ENCODE measurements around the gene HSPA1L.
"Not testable (repeated sequence)": the region's sequence is repeated elsewhere in the genome, so short reads cannot be mapped to it uniquely, and the experiment has no call there.

HSPA1L gene

DNA sequence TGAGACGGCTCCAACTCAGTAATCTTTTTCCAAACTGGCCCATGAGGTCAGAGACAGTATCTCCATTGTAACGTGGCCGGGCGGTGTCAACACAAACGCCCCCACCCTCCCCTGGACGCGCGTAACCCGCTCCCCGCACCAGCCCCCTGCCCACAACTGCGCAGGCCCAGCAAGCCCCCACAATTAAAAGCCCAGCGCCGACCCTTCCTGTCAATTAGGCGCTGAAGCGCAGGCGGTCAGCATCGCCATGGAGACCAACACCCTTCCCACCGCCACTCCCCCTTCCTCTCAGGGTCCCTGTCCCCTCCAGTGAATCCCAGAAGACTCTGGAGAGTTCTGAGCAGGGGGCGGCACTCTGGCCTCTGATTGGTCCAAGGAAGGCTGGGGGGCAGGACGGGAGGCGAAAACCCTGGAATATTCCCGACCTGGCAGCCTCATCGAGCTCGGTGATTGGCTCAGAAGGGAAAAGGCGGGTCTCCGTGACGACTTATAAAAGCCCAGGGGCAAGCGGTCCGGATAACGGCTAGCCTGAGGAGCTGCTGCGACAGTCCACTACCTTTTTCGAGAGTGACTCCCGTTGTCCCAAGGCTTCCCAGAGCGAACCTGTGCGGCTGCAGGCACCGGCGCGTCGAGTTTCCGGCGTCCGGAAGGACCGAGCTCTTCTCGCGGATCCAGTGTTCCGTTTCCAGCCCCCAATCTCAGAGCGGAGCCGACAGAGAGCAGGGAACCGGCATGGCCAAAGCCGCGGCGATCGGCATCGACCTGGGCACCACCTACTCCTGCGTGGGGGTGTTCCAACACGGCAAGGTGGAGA is at the start of gene HSPA1L, which contains the start of gene HSPA1A:
Gene HSPA1L (minus strand): TSS at position 259 of the 814 bp plus-strand sequence. CDS start 3,311 bp downstream, outside the sequence.
Gene HSPA1A (plus strand): TSS at position 519 of the 814 bp plus-strand sequence. CDS start 214 bp downstream, at position 733.
- DNase-seq: peak; percentile 76
- peak within 1 kb of the TSS; percentile 98 for H3K27ac Mint-ChIP-seq
- H3K36me3 Mint-ChIP-seq (ENCODE audit: low read depth): peaks cover 19% of the 10 kb centered on the region
- H3K9me3 Mint-ChIP-seq: no peaks in the 10 kb centered on the region
- H3K4me1 Mint-ChIP-seq (ENCODE audit: low read depth): peaks cover 66% of the 10 kb centered on the region
- peak within 1 kb of the TSS; percentile 83 for H3K4me3 Mint-ChIP-seq
- H3K27me3 Mint-ChIP-seq: no peaks in the 10 kb centered on the region

DNA sequence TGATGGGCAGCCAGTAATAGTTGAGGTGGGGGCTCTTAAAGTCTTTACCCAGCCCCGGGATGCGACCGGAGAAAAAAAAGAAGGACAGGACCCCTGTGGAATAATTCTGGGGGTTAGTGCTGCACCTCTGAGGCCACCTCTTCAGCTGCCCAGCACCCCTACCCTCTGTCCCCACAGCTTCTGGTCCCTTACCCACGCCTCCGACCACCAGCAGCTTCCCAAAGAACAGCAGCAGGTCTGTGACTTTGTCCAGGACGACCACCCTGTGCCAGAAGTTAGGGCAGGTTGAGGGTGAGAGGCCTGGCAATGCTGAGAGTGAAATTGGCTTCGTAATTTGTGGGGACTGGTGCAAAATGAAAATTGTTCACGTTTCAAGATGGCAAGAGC is 49.7 kb upstream of the HSPA1L start:
- no peak for DNase-seq
- H3K9me3 Mint-ChIP-seq: no peaks in the 10 kb centered on the region
- H3K27ac Mint-ChIP-seq: no peak overlapping the region

DNA sequence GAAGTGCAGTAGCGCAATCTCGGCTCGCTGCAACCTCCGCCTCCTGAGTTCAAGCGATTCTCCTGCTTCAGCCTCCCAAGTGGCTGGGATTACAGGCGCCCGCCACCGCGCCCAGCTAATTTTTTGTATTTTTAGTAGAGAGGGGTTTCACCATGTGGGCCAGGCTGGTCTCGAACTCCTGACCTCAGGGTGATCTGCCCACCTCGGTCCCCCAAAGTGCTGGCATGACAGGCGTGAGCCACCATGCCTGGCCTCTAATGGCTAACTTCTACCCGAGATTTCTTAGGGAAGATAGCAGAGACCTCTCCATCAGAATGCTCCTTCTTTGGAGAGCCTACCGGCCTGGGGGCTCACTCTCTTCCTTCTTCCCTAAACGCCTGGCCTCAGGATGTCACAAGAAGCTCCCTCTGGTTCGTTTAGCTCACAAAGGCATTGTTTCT is 49.1 kb upstream of the HSPA1L start:
- H3K27me3 Mint-ChIP-seq, H3K9me3 Mint-ChIP-seq: not testable (repeated sequence)
- peaks cover 28% of the 10 kb centered on the region for H3K4me1 Mint-ChIP-seq (ENCODE audit: low read depth)
- peaks cover 24% of the 10 kb centered on the region for H3K36me3 Mint-ChIP-seq (ENCODE audit: low read depth)
- peak overlapping the region; percentile 94 for H3K27ac Mint-ChIP-seq
- DNase-seq: peak; percentile 63
- H3K4me3 Mint-ChIP-seq: peak overlapping the region; percentile 95

More for the DNA sequence above, 49.7 kb upstream of the HSPA1L start:
- peaks cover 28% of the 10 kb centered on the region for H3K4me1 Mint-ChIP-seq (ENCODE audit: low read depth)
- no peak overlapping the region for H3K4me3 Mint-ChIP-seq
- no peaks in the 10 kb centered on the region for H3K27me3 Mint-ChIP-seq
- peaks cover 17% of the 10 kb centered on the region for H3K36me3 Mint-ChIP-seq (ENCODE audit: low read depth)

DNA sequence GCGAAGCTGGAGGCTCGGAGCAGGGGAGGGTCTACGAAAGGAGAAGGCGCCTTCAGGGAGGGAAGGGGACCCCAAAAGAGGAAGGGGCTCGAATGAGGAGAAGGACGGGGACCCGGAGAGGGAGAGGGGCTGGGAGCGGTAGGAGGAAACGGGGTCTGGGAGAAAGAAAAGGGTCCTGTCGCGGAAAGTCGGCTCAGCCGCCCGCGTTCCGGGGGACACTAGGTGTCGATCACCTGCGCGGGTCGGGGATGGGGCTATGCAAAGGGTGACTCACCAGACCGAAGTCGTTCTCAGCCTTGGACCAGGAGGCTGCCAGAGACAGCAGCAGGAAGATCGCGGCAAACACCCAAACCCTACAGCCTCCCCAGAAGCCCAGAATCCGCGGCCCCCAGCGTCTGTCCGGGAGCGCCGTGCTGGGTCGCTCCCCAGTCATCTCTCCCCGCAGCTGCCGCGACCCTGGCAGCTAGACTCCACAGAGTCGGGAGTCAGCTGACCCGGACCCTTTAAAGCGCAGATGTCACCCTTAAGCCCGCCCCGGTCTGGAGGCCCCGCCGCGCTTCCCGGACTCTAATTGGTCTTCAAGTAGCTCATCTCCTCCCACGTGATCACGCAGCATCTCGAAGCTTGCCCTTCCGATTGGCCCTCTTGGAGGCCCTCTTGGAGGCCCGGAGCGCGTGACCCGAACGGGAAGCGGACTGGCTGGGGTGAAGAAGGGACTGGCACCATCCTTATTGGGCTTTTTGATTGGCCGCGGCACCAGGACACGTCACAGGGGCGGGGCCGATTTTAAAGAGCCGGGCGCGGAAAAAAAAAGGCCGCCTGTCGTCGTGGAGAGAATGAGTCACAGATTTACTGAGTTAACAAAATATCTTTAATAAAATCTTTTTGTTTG is 47.5 kb upstream of the HSPA1L start, which contains the start of gene NEU1:
Gene NEU1 (minus strand): TSS at position 478 of the 892 bp plus-strand sequence. CDS start 45 bp downstream, at position 433.
- H3K4me3 Mint-ChIP-seq: peak within 1 kb of the TSS; percentile 95
- no peaks in the 10 kb centered on the region for H3K9me3 Mint-ChIP-seq
- H3K4me1 Mint-ChIP-seq (ENCODE audit: low read depth): peaks cover 28% of the 10 kb centered on the region
- no peaks in the 10 kb centered on the region for H3K27me3 Mint-ChIP-seq
- DNase-seq: peak; percentile 96
- peaks cover 36% of the 10 kb centered on the region for H3K36me3 Mint-ChIP-seq (ENCODE audit: low read depth)
- peak within 1 kb of the TSS; percentile 94 for H3K27ac Mint-ChIP-seq

DNA sequence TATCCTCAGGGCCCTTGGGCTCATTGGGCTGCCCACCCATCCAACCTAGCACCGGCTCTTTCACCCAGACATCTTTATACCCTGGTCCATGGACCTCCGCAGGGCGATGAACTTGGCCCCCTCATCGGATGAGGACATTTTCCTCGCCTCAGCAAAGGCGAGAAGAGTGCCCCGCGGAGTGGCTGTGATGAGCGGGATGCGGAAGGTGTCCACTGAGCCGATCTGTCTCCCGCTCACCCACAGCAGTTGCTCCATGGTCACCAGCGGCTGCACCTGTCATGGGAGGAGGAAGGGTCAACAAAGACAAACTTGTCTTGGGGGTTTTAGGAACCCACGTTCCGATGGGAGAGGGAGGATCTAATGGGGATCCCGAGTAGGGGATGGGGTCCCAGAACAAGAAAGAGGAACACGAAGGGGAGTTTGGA is 46.8 kb upstream of the HSPA1L start:
- H3K9me3 Mint-ChIP-seq: no peaks in the 10 kb centered on the region
- H3K27me3 Mint-ChIP-seq: no peaks in the 10 kb centered on the region
- H3K36me3 Mint-ChIP-seq (ENCODE audit: low read depth): peaks cover 43% of the 10 kb centered on the region
- H3K27ac Mint-ChIP-seq: peak overlapping the region; percentile 94
- no peak for DNase-seq
- peak overlapping the region; percentile 95 for H3K4me3 Mint-ChIP-seq
- H3K4me1 Mint-ChIP-seq (ENCODE audit: low read depth): peaks cover 28% of the 10 kb centered on the region

DNA sequence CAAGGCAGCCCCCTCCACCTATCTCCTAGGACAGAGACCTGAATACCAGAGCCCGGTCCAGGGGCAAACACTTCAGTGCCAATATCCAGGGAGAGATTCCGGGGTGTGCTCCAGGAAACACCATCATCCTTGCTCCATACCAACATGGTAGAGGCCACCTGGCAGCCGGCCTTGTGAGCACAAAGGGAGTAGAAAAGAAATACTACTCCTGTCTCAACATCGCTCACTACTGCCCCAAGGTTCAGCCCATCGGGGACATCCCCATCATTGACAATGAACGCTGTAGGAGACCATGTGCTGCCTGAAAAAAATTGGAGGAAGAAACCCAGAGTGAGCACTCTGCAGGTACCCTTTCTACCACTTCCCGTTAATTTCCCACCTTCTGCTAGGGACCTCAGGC is 46.1 kb upstream of the HSPA1L start:
- Mint-ChIP-seq H3K27me3 (no peaks in the 10 kb centered on the region), H3K4me1 (ENCODE audit: low read depth) (peaks cover 28% of the 10 kb centered on the region), H3K9me3 (no peaks in the 10 kb centered on the region), H3K27ac (no peak overlapping the region), H3K36me3 (ENCODE audit: low read depth) (peaks cover 45% of the 10 kb centered on the region), H3K4me3 (peak overlapping the region; percentile 95)
- DNase-seq: no peak

DNA sequence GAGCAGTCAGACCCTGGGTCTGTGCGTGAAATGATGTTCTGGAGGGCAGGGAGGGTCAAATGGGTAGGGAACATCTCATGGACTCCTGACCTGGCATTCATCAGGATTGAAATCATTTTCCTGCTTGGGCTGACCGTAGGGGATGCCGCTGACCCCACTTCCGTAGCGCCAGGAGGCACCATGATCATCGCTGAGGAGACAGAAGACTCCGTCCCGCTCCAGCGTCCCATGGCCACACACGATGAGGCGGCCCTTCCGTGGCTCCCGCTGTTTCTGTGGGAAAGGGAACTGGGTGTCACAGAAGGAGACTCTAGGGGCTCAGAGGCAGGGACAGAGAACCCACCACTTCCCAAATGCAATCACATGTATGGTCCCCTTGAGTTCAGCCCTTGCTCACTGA is 45.3 kb upstream of the HSPA1L start:
- Mint-ChIP-seq H3K36me3 (ENCODE audit: low read depth) (peaks cover 45% of the 10 kb centered on the region), H3K27ac (no peak overlapping the region), H3K27me3 (no peaks in the 10 kb centered on the region), H3K9me3 (no peaks in the 10 kb centered on the region), H3K4me3 (no peak overlapping the region), H3K4me1 (ENCODE audit: low read depth) (peaks cover 28% of the 10 kb centered on the region)
- DNase-seq: no peak

DNA sequence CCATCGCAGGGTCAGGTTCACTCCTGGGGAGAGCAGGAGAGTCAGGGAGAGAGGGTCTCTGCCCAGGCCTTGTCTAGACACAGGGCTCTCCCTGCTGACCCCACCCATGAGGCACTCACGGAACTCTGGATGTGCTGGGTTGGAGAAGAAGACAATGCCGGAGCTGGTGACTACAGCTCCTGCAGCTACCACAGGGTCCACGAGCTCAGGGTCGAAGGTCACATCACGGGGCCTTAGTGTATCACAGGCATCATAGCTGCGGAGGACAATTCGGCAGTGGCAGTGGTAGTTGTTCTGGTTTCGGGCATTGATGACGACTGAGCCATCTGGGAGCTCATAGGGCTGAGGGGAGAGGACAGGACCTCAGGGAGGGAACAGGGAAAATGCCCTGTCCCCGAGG is 44.8 kb upstream of the HSPA1L start:
- Mint-ChIP-seq H3K9me3 (no peaks in the 10 kb centered on the region), H3K4me3 (no peak overlapping the region), H3K27me3 (no peaks in the 10 kb centered on the region), H3K4me1 (ENCODE audit: low read depth) (peaks cover 28% of the 10 kb centered on the region), H3K36me3 (ENCODE audit: low read depth) (peaks cover 45% of the 10 kb centered on the region), H3K27ac (no peak overlapping the region)
- no peak for DNase-seq

DNA sequence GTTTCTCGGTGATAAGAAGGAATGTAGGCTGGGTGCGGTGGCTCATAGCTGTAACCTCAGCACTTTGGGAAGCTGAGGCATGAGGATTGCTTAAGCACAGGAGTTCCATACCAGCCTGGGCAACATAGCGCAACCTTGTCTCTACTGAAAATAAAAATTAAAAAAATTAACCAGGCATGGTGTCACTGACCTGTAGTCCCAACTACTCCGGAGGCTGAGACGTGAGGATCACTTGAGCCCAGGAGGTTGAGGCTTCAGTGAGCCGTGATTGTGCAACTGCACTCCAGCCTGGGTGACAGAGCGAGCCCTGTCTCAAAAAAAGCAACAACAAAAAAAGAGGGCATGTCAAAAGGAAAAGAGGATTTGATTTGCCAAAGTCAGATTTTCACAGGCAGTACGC is 43.6 kb upstream of the HSPA1L start:
- H3K36me3 Mint-ChIP-seq (ENCODE audit: low read depth): peaks cover 45% of the 10 kb centered on the region
- no peak overlapping the region for H3K4me3 Mint-ChIP-seq
- no peaks in the 10 kb centered on the region for H3K9me3 Mint-ChIP-seq
- H3K4me1 Mint-ChIP-seq (ENCODE audit: low read depth): peaks cover 21% of the 10 kb centered on the region
- H3K27ac Mint-ChIP-seq: no peak overlapping the region
- DNase-seq: no peak
- no peaks in the 10 kb centered on the region for H3K27me3 Mint-ChIP-seq

DNA sequence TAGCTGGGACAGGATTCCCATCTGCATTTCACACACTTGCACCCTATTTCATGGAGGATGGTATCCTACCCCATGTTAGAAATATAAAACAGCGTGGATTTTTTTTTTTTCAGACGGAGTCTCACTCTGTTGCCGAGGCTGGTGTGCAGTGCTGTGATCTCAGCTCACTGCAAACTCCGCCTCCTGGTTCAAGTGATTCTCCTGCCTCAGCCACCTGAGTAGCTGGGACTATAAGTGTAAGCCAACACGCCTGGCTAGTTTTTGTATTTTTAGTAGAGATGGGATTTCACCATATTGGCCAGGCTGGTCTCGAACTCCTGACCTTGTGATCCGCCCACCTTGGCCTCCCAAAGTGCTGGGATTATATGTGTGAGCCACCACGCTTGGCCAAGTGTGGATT is 42.7 kb upstream of the HSPA1L start:
- DNase-seq, H3K4me3 Mint-ChIP-seq, H3K9me3 Mint-ChIP-seq, H3K27me3 Mint-ChIP-seq, H3K27ac Mint-ChIP-seq: not testable (repeated sequence)
- Mint-ChIP-seq H3K36me3 (ENCODE audit: low read depth) (peaks cover 48% of the 10 kb centered on the region), H3K4me1 (ENCODE audit: low read depth) (peaks cover 17% of the 10 kb centered on the region)

DNA sequence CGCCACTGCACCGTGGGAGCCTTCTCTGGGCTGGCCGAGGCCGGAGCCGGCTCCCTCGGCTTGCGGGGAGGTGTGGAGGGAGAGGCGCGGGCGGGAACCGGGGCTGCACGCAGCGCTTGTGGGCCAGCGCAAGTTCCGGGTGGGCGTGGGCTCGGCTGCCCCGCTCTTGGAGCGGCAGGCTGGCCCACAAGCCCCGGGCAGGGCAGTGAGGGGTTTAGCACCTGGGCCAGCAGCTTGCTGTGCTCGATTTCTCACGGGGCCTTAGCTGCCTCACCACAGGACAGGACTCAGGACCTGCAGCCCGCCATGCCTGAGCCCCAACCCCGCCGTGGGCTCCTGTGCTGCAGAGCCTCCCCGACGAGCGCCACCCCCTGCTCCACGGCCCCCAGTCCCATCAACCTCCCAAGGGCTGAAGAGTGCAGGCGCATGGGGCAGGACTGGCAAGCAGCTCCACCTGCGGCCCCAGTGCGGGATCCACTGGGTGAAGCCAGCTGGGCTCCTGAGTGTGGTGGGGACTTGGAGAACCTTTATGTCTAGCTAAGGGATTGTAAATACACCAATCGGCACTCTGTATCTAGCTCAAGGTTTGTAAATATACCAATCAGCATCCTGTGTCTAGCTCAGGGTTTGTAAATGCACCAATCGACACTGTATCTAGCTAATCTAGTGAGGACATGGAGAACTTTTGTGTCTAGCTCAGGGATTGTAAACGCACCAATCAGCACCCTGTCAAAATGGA is 37.1 kb upstream of the HSPA1L start:
- H3K27ac Mint-ChIP-seq; H3K4me1 Mint-ChIP-seq (ENCODE audit: low read depth); H3K9me3 Mint-ChIP-seq; H3K4me3 Mint-ChIP-seq; H3K27me3 Mint-ChIP-seq; DNase-seq: not testable (repeated sequence)
- H3K36me3 Mint-ChIP-seq (ENCODE audit: low read depth): peaks cover 10% of the 10 kb centered on the region

DNA sequence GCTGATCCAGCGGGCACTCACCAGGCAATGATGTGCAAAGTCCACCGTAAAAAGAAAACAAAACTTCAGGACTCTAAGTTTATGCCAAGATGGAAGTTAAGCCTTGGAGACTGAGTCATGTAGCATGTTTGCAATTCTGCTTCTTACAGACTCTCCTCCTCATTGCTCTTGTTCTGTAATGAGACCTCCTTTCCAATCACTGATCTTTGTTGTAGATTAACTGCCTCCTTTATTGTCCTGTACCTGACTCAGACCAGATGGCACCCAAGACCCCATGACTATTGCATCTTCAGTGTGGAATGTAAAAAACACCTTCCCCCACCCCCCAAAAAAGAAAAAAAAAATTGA is 36.4 kb upstream of the HSPA1L start:
- Mint-ChIP-seq H3K27ac (peak overlapping the region; percentile 20), H3K27me3 (no peaks in the 10 kb centered on the region), H3K36me3 (ENCODE audit: low read depth) (peaks cover 6% of the 10 kb centered on the region), H3K4me1 (ENCODE audit: low read depth) (no peaks in the 10 kb centered on the region), H3K4me3 (no peak overlapping the region), H3K9me3 (no peaks in the 10 kb centered on the region)
- DNase-seq: no peak

DNA sequence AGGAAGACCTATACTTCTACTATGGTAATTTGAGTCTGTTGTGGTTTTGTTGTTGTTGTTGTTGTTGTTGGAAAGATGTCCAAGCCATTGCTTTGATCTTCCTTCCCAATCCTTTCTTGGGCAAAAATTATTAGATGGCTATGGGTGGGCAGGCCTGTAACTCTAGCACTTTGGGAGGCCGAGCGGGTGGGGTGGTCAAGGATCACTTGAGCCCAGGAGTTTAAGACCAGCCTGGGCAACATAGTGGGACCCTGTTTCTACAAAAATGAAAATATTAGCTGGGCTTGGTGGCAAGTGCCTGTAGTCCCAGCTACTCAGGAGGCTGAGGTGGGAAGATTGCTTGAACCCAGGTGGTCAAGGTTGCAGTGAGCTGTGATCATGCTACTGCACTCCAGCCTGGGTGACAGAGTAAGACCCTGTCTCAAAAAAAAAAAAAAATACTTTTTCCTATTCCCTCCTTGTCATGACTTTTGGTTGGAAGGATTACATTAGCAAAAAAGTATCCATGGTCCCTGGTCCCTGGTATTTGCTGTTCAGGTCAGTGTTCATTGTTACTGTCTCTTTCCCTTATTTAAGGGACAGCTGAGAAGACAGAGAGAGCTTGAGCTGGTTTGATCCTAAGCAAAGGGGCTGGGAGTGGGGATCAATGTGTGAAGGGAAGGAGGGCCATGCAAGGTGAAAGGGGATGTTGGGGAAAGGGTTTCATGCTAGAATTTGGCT is 35.8 kb upstream of the HSPA1L start:
- no peaks in the 10 kb centered on the region for H3K4me1 Mint-ChIP-seq (ENCODE audit: low read depth)
- H3K27ac Mint-ChIP-seq: peak overlapping the region; percentile 20
- no peak for DNase-seq
- no peaks in the 10 kb centered on the region for H3K9me3 Mint-ChIP-seq
- no peak overlapping the region for H3K4me3 Mint-ChIP-seq
- peaks cover 6% of the 10 kb centered on the region for H3K36me3 Mint-ChIP-seq (ENCODE audit: low read depth)
- no peaks in the 10 kb centered on the region for H3K27me3 Mint-ChIP-seq

Measured in activated T-cell treated with anti-CD3 and anti-CD28 coated beads, Interleukin-2, amount 50 U/mL, for 24 hours (primary cell).